Stimulated activated CD4-positive, alpha-beta T cell treated with anti-CD3 and anti-CD28 coated beads, Interleukin-2, amount 100 ng/mL, for 4 hours (primary cell): ENCODE results near the gene TBC1D24.
A peak's percentile ranks its signal among the peaks of the same experiment; 100 is the strongest.

Experiments used
- DNase-seq: peaks from one replicate; pipeline ENCODE4 v3.0.0-alpha.2; 2020; ENCODE audit warnings: low read depth

TBC1D24 gene

GRCh38 chr16:2450535-2450934, 24.4 kb upstream of the TBC1D24 start:
- DNase-seq: no peak

- DNase-seq: no peak
Observed at GRCh38 chr16:2450975-2451381, 23.9 kb upstream of the TBC1D24 start.

GRCh38 chr16:2451851-2452320, 23.0 kb upstream of the TBC1D24 start:
- no peak for DNase-seq

- no peak for DNase-seq
Observed at GRCh38 chr16:2452650-2453049, 22.3 kb upstream of the TBC1D24 start.

GRCh38 chr16:2455081-2455845, 19.7 kb upstream of the TBC1D24 start:
- no peak for DNase-seq

- DNase-seq: no peak
Observed at GRCh38 chr16:2456551-2457153, 18.3 kb upstream of the TBC1D24 start.

- DNase-seq: no peak
Observed at GRCh38 chr16:2457267-2457666, 17.7 kb upstream of the TBC1D24 start.

GRCh38 chr16:2457946-2458345, 17.0 kb upstream of the TBC1D24 start:
- DNase-seq: no peak

- DNase-seq: no peak
Observed at GRCh38 chr16:2458887-2459646, 15.9 kb upstream of the TBC1D24 start.

GRCh38 chr16:2459647-2460390, 15.1 kb upstream of the TBC1D24 start, which contains the start of gene TEDC2:
Gene TEDC2 (plus strand): TSS chr16:2460109. CDS start chr16:2460145, 36 bp downstream.
- peak; percentile 95 for DNase-seq

GRCh38 chr16:2460391-2460713, 14.6 kb upstream of the TBC1D24 start:
- no peak for DNase-seq

GRCh38 chr16:2460916-2461315, 14.0 kb upstream of the TBC1D24 start:
- no peak for DNase-seq

GRCh38 chr16:2462031-2462866, 12.7 kb upstream of the TBC1D24 start:
- DNase-seq: no peak

GRCh38 chr16:2464333-2464732, 10.6 kb upstream of the TBC1D24 start:
- DNase-seq: no peak

- DNase-seq: no peak
Observed at GRCh38 chr16:2465653-2466415, 9.1 kb upstream of the TBC1D24 start.

GRCh38 chr16:2466667-2467527, 8.0 kb upstream of the TBC1D24 start:
- no peak for DNase-seq

GRCh38 chr16:2467528-2468232, 7.2 kb upstream of the TBC1D24 start:
- no peak for DNase-seq

GRCh38 chr16:2468233-2468724, 6.6 kb upstream of the TBC1D24 start:
- DNase-seq: no peak
